ENCODE results near the gene RASA3.

RASA3 gene

DNA sequence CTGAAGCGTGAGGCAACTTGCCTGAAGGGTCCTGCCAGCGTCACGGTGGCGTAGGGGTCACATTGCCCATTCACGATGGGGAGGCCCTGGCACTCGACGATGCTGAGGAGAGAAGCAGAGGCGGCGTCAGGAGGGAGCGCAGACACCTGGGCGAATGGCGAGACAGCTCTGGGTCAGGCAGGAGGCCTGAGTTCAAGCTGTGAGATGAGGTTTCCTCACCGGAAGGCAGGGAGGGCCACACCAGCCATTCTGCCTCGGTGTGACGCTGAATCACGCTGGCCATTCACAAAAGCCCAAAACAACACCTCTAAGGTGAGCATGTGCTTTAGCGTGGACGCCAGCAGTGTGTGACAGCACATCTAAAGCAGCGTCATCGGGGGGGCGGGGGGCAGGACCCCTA lies 104.6 kb downstream of the RASA3 start:
- Histone ChIP-seq H3K27ac (peak overlapping the region in 2 of 11 experiments; percentile 20 to 38; a peak in 4 of 22 replicates), H3K27me3 (no peaks in the 10 kb centered on the region), H3K9me3 (replicated peaks in 1 of 11) (peaks cover 0 to 11% (median 0%) of the 10 kb centered on the region in 11 experiments; a peak in 8 of 22 replicates), H3K36me3 (peaks cover 58 to 84% (median 72%) of the 10 kb centered on the region in 11 experiments), H3K4me3 (no peak overlapping the region), H4K20me1 (peaks cover 54 to 86% (median 76%) of the 10 kb centered on the region in 11 experiments), H3K4me1 (peaks cover 25 to 57% (median 55%) of the 10 kb centered on the region in 10 experiments), H3K4me2 (peak overlapping the region in 10 of 11 experiments; percentile 7 to 90 (median 82); a peak in 17 of 22 replicates), H3K9ac (peak overlapping the region in 5 of 11 experiments; percentile 11 to 65 (median 32); a peak in 5 of 22 replicates)
- no peak for TF ChIP-seq Cebpa-rat (IDR thresholded peaks at IDR 0.05)

DNA sequence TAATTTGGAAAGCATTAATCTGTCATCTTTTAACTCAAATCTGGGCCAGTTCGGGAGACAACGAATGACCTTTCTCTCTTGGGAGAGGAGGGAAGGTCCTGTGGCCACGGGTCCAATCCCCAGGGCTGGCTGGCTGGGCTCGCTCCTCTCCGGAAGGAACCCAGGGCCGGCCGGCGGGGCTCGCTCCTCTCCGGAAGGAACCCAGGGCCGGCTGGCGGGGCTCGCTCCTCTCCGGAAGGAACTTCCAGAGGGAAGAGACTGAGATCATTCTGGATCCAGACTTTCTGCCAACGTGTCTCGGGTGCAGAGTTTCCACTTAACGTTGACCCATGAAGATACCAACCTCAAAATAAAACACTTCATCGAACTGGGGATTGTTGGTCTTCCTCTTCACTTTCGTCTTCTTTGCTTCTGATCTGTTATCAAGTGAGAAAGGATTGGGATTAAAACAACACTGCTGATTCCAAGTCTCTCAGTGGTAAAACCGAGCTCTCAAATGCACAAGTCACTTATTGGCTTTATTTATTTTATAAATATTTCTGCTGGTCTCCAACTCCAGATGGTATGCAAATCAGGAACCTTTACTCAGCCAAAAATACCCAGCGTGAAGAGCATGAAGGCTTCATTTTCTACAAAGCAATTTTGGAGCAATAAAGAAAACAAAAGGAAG lies 105.2 kb downstream of the RASA3 start:
- Histone ChIP-seq H3K4me2 (peak overlapping the region in 10 of 11 experiments; percentile 7 to 90 (median 82); a peak in 18 of 22 replicates), H3K36me3 (peaks cover 64 to 89% (median 76%) of the 10 kb centered on the region in 11 experiments), H3K9ac (peak overlapping the region in 8 of 11 experiments; percentile 11 to 65 (median 48); a peak in 11 of 22 replicates), H4K20me1 (peaks cover 50 to 86% (median 72%) of the 10 kb centered on the region in 11 experiments), H3K27me3 (no peaks in the 10 kb centered on the region), H3K4me3 (no peak overlapping the region), H3K27ac (peak overlapping the region in 3 of 11 experiments; percentile 2 to 63 (median 58); a peak in 3 of 22 replicates), H3K9me3 (replicated peaks in 1 of 11) (peaks cover 0 to 11% (median 0%) of the 10 kb centered on the region in 11 experiments; a peak in 8 of 22 replicates), H3K4me1 (peaks cover 25 to 64% (median 62%) of the 10 kb centered on the region in 10 experiments)
- no peak for TF ChIP-seq Cebpa-rat (IDR thresholded peaks at IDR 0.05)

DNA sequence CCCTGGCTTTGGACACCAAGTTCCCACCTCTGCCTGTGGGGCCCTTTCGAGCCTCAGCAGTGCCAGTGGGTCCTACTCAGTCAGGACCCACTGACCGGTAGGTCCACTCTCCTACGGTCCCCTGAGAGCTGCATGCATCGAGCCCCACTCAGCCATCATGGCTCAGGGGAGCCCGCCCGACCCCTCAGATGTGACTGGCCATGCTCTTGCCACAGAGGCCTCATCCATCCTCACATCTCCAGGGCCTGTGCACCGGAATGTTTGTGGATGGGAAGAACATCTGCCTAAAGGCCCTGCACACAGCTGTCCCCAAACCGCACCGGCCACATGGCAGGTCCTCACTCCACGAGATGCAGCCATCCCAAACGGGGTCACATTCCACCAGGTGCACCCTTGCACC lies 105.9 kb downstream of the RASA3 start:
- Histone ChIP-seq H3K9me3 (replicated peaks in 1 of 11) (peaks cover 0 to 10% (median 0%) of the 10 kb centered on the region in 11 experiments; a peak in 8 of 22 replicates), H4K20me1 (peaks cover 48 to 86% (median 67%) of the 10 kb centered on the region in 11 experiments), H3K27me3 (no peaks in the 10 kb centered on the region), H3K4me2 (peak overlapping the region; percentile 76 to 90 (median 82); a peak in 21 of 22 replicates), H3K36me3 (peaks cover 69 to 89% (median 76%) of the 10 kb centered on the region in 11 experiments), H3K4me3 (no peak overlapping the region; a peak in 1 of 20 replicates), H3K9ac (peak overlapping the region in 10 of 11 experiments; percentile 19 to 65 (median 48); a peak in 17 of 22 replicates), H3K4me1 (peaks cover 25 to 69% (median 65%) of the 10 kb centered on the region in 10 experiments), H3K27ac (peak overlapping the region in 6 of 11 experiments; percentile 21 to 63 (median 50); a peak in 10 of 22 replicates)
- TF ChIP-seq Cebpa-rat (IDR thresholded peaks at IDR 0.05) = no peak

DNA sequence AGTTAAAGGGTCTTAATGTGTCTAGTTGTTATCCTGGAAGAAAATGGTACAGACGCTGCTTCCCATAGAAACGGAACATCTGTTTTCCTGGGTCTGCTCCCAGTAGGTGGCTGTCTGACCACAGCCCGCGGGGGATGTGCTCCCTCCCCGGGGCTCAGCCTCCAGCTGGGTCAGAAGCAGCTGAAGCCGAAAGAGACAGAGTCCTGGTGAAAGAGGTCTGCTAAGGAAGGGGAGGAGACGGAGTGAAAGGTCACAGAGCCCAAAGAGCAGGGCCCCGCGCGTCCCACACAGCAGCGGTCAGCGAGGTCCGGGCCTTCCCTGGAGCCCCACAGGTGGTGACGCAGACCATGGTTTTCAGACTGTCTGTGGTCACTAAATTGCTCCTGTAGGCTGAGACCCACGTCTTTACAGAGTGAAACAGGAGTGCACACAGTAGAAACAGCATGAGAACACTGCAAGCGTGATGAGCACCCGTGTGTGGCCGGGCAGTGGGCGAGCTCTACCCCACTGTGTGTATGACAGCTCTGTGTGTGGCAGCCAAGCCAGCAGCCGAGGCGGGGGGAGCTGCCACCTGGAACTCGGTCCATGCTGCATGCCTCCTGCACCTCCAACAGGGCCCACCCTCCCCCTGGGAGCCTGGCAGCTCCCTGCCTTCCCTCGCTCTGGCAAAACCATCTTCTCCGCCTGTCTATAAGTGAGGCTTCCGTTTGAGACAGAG lies 106.5 kb downstream of the RASA3 start:
- Histone ChIP-seq H4K20me1 (peaks cover 42 to 86% (median 61%) of the 10 kb centered on the region in 11 experiments; a peak in 21 of 22 replicates), H3K27ac (peak overlapping the region in 8 of 11 experiments; percentile 11 to 63 (median 44); a peak in 12 of 22 replicates), H3K4me1 (peaks cover 25 to 69% (median 65%) of the 10 kb centered on the region in 10 experiments), H3K27me3 (no peaks in the 10 kb centered on the region), H3K4me2 (peak overlapping the region; percentile 76 to 90 (median 82)), H3K9me3 (replicated peaks in 1 of 11) (peaks cover 0 to 4% (median 0%) of the 10 kb centered on the region in 11 experiments; a peak in 6 of 22 replicates), H3K36me3 (peaks cover 69 to 89% (median 76%) of the 10 kb centered on the region in 11 experiments), H3K9ac (peak overlapping the region; percentile 19 to 65 (median 47); a peak in 18 of 22 replicates), H3K4me3 (no peak overlapping the region; a peak in 1 of 20 replicates)
- TF ChIP-seq Cebpa-rat (IDR thresholded peaks at IDR 0.05) = no peak

DNA sequence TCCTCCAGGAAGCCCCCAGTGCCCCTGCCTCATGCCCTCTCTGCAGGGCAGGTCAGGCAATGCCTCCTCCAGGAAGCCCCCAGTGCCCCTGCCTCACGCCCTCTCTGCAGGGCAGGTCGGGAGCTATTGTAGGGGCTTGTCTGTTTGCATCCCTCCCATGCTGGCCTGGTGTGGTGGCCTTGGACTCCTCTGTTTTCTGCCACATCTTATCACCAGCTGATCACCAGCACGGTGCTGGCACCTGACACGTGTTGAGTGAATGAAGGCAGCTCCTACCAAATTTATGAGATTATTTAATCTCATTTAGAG lies 107.1 kb downstream of the RASA3 start:
- H3K27me3 ChIP-seq = no peaks in the 10 kb centered on the region
- peaks cover 71 to 89% (median 77%) of the 10 kb centered on the region in 11 experiments for H3K36me3 ChIP-seq
- H3K9me3 ChIP-seq (replicated peaks in 1 of 11) = no peaks in the 10 kb centered on the region
- peaks cover 25 to 69% (median 65%) of the 10 kb centered on the region in 10 experiments for H3K4me1 ChIP-seq
- H3K9ac ChIP-seq = peak overlapping the region in 8 of 11 experiments; percentile 19 to 65 (median 48); a peak in 10 of 22 replicates
- TF ChIP-seq Cebpa-rat (IDR thresholded peaks at IDR 0.05) = no peak
- no peak overlapping the region for H3K4me3 ChIP-seq
- H3K4me2 ChIP-seq = peak overlapping the region; percentile 76 to 90 (median 82)
- H3K27ac ChIP-seq = peak overlapping the region in 9 of 11 experiments; percentile 1 to 63 (median 11); a peak in 7 of 22 replicates
- peaks cover 39 to 86% (median 56%) of the 10 kb centered on the region in 11 experiments; a peak in 21 of 22 replicates for H4K20me1 ChIP-seq

- peaks cover 36 to 82% (median 52%) of the 10 kb centered on the region in 11 experiments; a peak in 21 of 22 replicates for H4K20me1 ChIP-seq
- H3K4me1 ChIP-seq = peaks cover 25 to 69% (median 65%) of the 10 kb centered on the region in 10 experiments
- no peak overlapping the region for H3K4me3 ChIP-seq
- no peaks in the 10 kb centered on the region for H3K9me3 ChIP-seq (replicated peaks in 1 of 11)
- peaks cover 71 to 88% (median 78%) of the 10 kb centered on the region in 11 experiments for H3K36me3 ChIP-seq
- TF ChIP-seq Cebpa-rat (IDR thresholded peaks at IDR 0.05) = no peak
- peak overlapping the region in 9 of 11 experiments; percentile 2 to 63 (median 46); a peak in 13 of 22 replicates for H3K27ac ChIP-seq
- no peaks in the 10 kb centered on the region for H3K27me3 ChIP-seq
- peak overlapping the region in 8 of 11 experiments; percentile 8 to 65 (median 46); a peak in 12 of 22 replicates for H3K9ac ChIP-seq
- peak overlapping the region; percentile 76 to 90 (median 82) for H3K4me2 ChIP-seq
Observed at GRCh38 chr13:114024603-114025404, 107.6 kb downstream of the RASA3 start.

GRCh38 chr13:114023716-114024602 lies 108.5 kb downstream of the RASA3 start:
- H3K9me3 ChIP-seq (replicated peaks in 1 of 11) = no peaks in the 10 kb centered on the region
- peak overlapping the region; percentile 76 to 90 (median 82); a peak in 21 of 22 replicates for H3K4me2 ChIP-seq
- H3K27me3 ChIP-seq = no peaks in the 10 kb centered on the region
- peaks cover 25 to 69% (median 65%) of the 10 kb centered on the region in 10 experiments for H3K4me1 ChIP-seq
- H3K27ac ChIP-seq = peak overlapping the region in 8 of 11 experiments; percentile 2 to 63 (median 50); a peak in 12 of 22 replicates
- H4K20me1 ChIP-seq = peaks cover 31 to 84% (median 47%) of the 10 kb centered on the region in 11 experiments; a peak in 20 of 22 replicates
- H3K9ac ChIP-seq = peak overlapping the region in 6 of 11 experiments; percentile 8 to 65 (median 21); a peak in 6 of 22 replicates
- H3K4me3 ChIP-seq = no peak overlapping the region
- no peak for TF ChIP-seq Cebpa-rat (IDR thresholded peaks at IDR 0.05)
- H3K36me3 ChIP-seq = peaks cover 72 to 90% (median 79%) of the 10 kb centered on the region in 11 experiments

All from BLaER1 treated with 17β-estradiol and CSF1 and Interleukin-3, amounts not matched to agents 10 nM and 100 nM (cell line).